Measurements from ENCODE around the gene QSOX1. TPM values are rescaled to one million over a fixed set of nuclear protein-coding genes. Genes with fewer than 3 reads are reported as not detected.

The QSOX1 gene
- total RNA-seq, 1 experiment from 2014 or later = 135 TPM

- POLR2A ChIA-PET = interaction anchor here (0.6 kb wide), 2 partner anchors 30 to 76 kb away, joined by 3 read pairs; no protein-coding TSS in a partner anchor
- Mint-ChIP-seq H3K27ac (peak overlapping the region; percentile 77; the same call in 1 of the 2 replicates), H3K9me3 (no peaks in the 10 kb centered on the region), H3K27me3 (ENCODE audit: low read depth) (no peaks in the 10 kb centered on the region), H3K4me1 (no peaks in the 10 kb centered on the region), H3K36me3 (peaks cover 5% of the 10 kb centered on the region; the same call in 1 of the 2 replicates), H3K4me3 (no peak overlapping the region)
- TF ChIP-seq, protein P1, sequence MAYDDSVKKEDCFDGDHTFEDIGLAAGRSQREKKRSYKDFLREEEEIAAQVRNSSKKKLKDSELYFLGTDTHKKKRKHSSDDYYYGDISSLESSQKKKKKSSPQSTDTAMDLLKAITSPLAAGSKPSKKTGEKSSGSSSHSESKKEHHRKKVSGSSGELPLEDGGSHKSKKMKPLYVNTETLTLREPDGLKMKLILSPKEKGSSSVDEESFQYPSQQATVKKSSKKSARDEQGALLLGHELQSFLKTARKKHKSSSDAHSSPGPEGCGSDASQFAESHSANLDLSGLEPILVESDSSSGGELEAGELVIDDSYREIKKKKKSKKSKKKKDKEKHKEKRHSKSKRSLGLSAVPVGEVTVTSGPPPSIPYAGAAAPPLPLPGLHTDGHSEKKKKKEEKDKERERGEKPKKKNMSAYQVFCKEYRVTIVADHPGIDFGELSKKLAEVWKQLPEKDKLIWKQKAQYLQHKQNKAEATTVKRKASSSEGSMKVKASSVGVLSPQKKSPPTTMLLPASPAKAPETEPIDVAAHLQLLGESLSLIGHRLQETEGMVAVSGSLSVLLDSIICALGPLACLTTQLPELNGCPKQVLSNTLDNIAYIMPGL (CRISPR knock-in tag; IDR thresholded peaks at IDR 0.05) = no peak
- TF ChIP-seq, protein P2, sequence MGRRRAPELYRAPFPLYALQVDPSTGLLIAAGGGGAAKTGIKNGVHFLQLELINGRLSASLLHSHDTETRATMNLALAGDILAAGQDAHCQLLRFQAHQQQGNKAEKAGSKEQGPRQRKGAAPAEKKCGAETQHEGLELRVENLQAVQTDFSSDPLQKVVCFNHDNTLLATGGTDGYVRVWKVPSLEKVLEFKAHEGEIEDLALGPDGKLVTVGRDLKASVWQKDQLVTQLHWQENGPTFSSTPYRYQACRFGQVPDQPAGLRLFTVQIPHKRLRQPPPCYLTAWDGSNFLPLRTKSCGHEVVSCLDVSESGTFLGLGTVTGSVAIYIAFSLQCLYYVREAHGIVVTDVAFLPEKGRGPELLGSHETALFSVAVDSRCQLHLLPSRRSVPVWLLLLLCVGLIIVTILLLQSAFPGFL (CRISPR knock-in tag; IDR thresholded peaks at IDR 0.05; ENCODE audit: borderline replicate concordance) = no peak
- TF ChIP-seq CTCF (IDR thresholded peaks at IDR 0.05) (peak; percentile 90), ATF1 (CRISPR knock-in tag; IDR thresholded peaks at IDR 0.05) (no peak), E2F1 (CRISPR knock-in tag; IDR thresholded peaks at IDR 0.05) (no peak), JUN (CRISPR knock-in tag; IDR thresholded peaks at IDR 0.05) (no peak), GRHL2 (CRISPR knock-in tag; IDR thresholded peaks at IDR 0.05; ENCODE audit: insufficient replicate concordance, severe bottlenecking) (no peak)
- TF ChIP-seq, protein P3, sequence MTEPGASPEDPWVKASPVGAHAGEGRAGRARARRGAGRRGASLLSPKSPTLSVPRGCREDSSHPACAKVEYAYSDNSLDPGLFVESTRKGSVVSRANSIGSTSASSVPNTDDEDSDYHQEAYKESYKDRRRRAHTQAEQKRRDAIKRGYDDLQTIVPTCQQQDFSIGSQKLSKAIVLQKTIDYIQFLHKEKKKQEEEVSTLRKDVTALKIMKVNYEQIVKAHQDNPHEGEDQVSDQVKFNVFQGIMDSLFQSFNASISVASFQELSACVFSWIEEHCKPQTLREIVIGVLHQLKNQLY (CRISPR knock-in tag; IDR thresholded peaks at IDR 0.05) = no peak
- peak; percentile 83 for DNase-seq (ENCODE audit: low spot score)
- CTCF ChIA-PET = interaction anchor here (0.6 to 7.5 kb wide), 41 partner anchors 10 to 472 kb away, joined by 3 to 140 read pairs (median 5); partner anchors contain the start of gene QSOX1
- ATAC-seq = peak; percentile 80
These were observed 24.0 kb downstream of the QSOX1 start for GRCh38 chr1:180178511-180179161.

DNA sequence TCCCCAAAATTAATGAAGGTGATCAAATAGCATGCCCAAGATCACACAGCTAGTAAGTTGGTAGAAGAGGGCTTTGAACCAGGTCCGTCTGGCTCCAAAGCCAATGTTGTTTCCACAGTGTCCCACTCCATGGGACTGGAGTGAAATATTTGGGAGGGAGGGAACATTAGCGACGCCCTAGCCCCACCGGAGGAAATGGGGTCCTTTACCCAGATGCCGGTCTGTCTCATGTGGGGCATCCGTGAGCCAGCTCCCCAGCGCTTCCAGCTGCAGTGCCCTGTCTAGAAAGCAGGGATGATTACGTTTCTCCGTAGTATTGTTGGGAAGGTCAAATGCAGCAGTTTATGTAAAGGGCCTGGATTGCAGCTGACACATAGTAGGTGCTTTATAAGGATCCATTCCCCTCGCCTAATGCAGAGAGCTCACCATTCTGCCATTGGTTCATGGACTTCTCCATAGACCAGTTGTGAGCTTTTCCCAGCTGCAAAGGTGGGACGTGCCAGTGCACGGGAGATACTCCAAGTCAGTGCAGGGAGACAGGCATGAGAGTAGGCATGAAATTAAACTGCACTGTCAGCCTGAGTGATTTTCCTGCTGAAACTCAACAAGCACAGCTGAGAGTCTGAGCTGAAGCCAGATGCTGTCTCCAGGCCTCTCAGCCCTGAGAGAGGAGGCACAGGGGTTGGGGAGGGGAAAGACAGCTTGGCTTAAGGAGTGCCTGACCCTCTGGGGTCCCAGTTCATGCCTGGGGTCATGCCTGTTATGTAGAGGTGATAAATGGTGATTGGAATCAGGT, 24.7 kb downstream of the QSOX1 start:
- ChIA-PET POLR2A (interaction anchor here (0.6 kb wide), 1 partner anchor 76 kb away, joined by 3 read pairs; no protein-coding TSS in a partner anchor), CTCF (interaction anchor here (0.6 to 7.5 kb wide), 45 partner anchors 9 to 705 kb away, joined by 3 to 140 read pairs (median 5); partner anchors contain the start of gene QSOX1)
- no peak for DNase-seq (ENCODE audit: low spot score)
- Mint-ChIP-seq H3K27ac (peak overlapping the region; percentile 77; the same call in 1 of the 2 replicates), H3K36me3 (peaks cover 11% of the 10 kb centered on the region; the same call in 1 of the 2 replicates), H3K27me3 (ENCODE audit: low read depth) (no peaks in the 10 kb centered on the region), H3K9me3 (no peaks in the 10 kb centered on the region), H3K4me3 (no peak overlapping the region), H3K4me1 (no peaks in the 10 kb centered on the region)
- no peak for TF ChIP-seq ZNF232 (CRISPR knock-in tag; IDR thresholded peaks at IDR 0.05)
- TF ChIP-seq GABPB1 (CRISPR knock-in tag; IDR thresholded peaks at IDR 0.05) = no peak
- TF ChIP-seq NR1H2 (CRISPR knock-in tag; IDR thresholded peaks at IDR 0.05) = no peak
- TF ChIP-seq, protein P3 (CRISPR knock-in tag; IDR thresholded peaks at IDR 0.05) = no peak
- TF ChIP-seq ATF2 (CRISPR knock-in tag; IDR thresholded peaks at IDR 0.05; ENCODE audit: borderline replicate concordance, low read depth) = no peak
- TF ChIP-seq CBFB (CRISPR knock-in tag; IDR thresholded peaks at IDR 0.05; ENCODE audit: low read depth) = no peak
- TF ChIP-seq, protein P4, sequence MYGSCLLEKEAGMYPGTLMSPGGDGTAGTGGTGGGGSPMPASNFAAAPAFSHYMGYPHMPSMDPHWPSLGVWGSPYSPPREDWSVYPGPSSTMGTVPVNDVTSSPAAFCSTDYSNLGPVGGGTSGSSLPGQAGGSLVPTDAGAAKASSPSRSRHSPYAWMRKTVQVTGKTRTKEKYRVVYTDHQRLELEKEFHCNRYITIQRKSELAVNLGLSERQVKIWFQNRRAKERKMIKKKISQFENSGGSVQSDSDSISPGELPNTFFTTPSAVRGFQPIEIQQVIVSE (CRISPR knock-in tag; IDR thresholded peaks at IDR 0.05; ENCODE audit: borderline replicate concordance) = no peak
- no peak for ATAC-seq

Measured in WTC11 (cell line).